GM18867 (cell line): ENCODE data around the gene TMEM229B.
"Not testable (repeated sequence)": the region's sequence is repeated elsewhere in the genome, so short reads cannot be mapped to it uniquely, and the experiment has no call there.

Experiments used
- ATAC-seq: cut with Tn5 transposase; IDR thresholded peaks from one replicate; pipeline ENCODE4 v1.9.1; 2021; ENCODE audit warnings: mild to moderate bottlenecking, moderate library complexity; ENCODE audit not compliant: unreplicated experiment

The TMEM229B gene

GRCh38 chr14:67459336-67459735, 29.2 kb downstream of the TMEM229B start:
- ATAC-seq, result no peak

GRCh38 chr14:67457782-67458181, 30.7 kb downstream of the TMEM229B start:
- ATAC-seq, result no peak

- ATAC-seq, result no peak
These were observed 31.8 kb downstream of the TMEM229B start for GRCh38 chr14:67456732-67457131.

- no peak for ATAC-seq
These were observed 34.8 kb downstream of the TMEM229B start for GRCh38 chr14:67453575-67454300.

- ATAC-seq, result not testable (repeated sequence)
These were observed 36.9 kb downstream of the TMEM229B start for GRCh38 chr14:67451667-67452066.

- ATAC-seq, result no peak
These were observed 39.4 kb downstream of the TMEM229B start for GRCh38 chr14:67449096-67449495.

- ATAC-seq, result no peak
These were observed 41.5 kb downstream of the TMEM229B start for GRCh38 chr14:67447033-67447381.

- ATAC-seq, result no peak
These were observed 42.0 kb downstream of the TMEM229B start for GRCh38 chr14:67446371-67447032.

- ATAC-seq, result no peak
These were observed 44.1 kb downstream of the TMEM229B start for GRCh38 chr14:67444395-67444794.

- ATAC-seq, result no peak
These were observed 46.2 kb downstream of the TMEM229B start for GRCh38 chr14:67442139-67442906.

GRCh38 chr14:67441672-67442071, 46.8 kb downstream of the TMEM229B start:
- ATAC-seq, result no peak

- no peak for ATAC-seq
These were observed 47.3 kb downstream of the TMEM229B start for GRCh38 chr14:67441256-67441655.

GRCh38 chr14:67440513-67440912, 48.0 kb downstream of the TMEM229B start:
- ATAC-seq, result no peak

GRCh38 chr14:67438969-67439368, 49.6 kb downstream of the TMEM229B start:
- no peak for ATAC-seq

GRCh38 chr14:67436006-67436866, 52.3 kb downstream of the TMEM229B start:
- ATAC-seq, result no peak

GRCh38 chr14:67435603-67436002, 52.9 kb downstream of the TMEM229B start:
- no peak for ATAC-seq

GRCh38 chr14:67432050-67432564, 56.4 kb downstream of the TMEM229B start:
- ATAC-seq, result no peak

- no peak for ATAC-seq
These were observed 58.9 kb downstream of the TMEM229B start for GRCh38 chr14:67429510-67430205.

- ATAC-seq, result no peak
These were observed 60.0 kb downstream of the TMEM229B start for GRCh38 chr14:67428501-67429031.
